CMK (cell line): ENCODE data around the gene ARPC1A.
"Not testable (repeated sequence)": the region's sequence is repeated elsewhere in the genome, so short reads cannot be mapped to it uniquely, and the experiment has no call there.

Experiments
- DNase-seq: peaks from one replicate; pipeline ENCODE4 v3.0.0-alpha.2; 2010; ENCODE audit warnings: low read depth

ARPC1A gene

GRCh38 chr7:99322659-99323058 is 3.0 kb upstream of the ARPC1A start:
- not testable (repeated sequence) for DNase-seq

GRCh38 chr7:99324559-99324958 is 1.1 kb upstream of the ARPC1A start:
- DNase-seq = no peak

- no peak for DNase-seq
Observed at GRCh38 chr7:99325001-99325493, 651 bp upstream of the ARPC1A start.

- DNase-seq = no peak
Observed at GRCh38 chr7:99326408-99326782, 697 bp downstream of the ARPC1A start.

GRCh38 chr7:99330314-99330961 is 4.7 kb downstream of the ARPC1A start:
- DNase-seq = not testable (repeated sequence)

- no peak for DNase-seq
Observed at GRCh38 chr7:99331002-99331401, 5.3 kb downstream of the ARPC1A start.

GRCh38 chr7:99339595-99339994 is 13.9 kb downstream of the ARPC1A start:
- DNase-seq = no peak

GRCh38 chr7:99340659-99341058 is 15.0 kb downstream of the ARPC1A start:
- no peak for DNase-seq

- no peak for DNase-seq
Observed at GRCh38 chr7:99344061-99344647, 18.5 kb downstream of the ARPC1A start.

GRCh38 chr7:99350641-99351040 is 24.9 kb downstream of the ARPC1A start:
- not testable (repeated sequence) for DNase-seq

GRCh38 chr7:99352247-99352646 is 26.5 kb downstream of the ARPC1A start:
- DNase-seq = no peak

- no peak for DNase-seq
Observed at GRCh38 chr7:99355098-99355497, 29.4 kb downstream of the ARPC1A start.

GRCh38 chr7:99357701-99358490 is 32.2 kb downstream of the ARPC1A start:
- no peak for DNase-seq

GRCh38 chr7:99358521-99358920 is 32.8 kb downstream of the ARPC1A start:
- DNase-seq = not testable (repeated sequence)

GRCh38 chr7:99359465-99360154 is 33.9 kb downstream of the ARPC1A start:
- no peak for DNase-seq

GRCh38 chr7:99362801-99363200 is 37.1 kb downstream of the ARPC1A start:
- DNase-seq = no peak

- no peak for DNase-seq
Observed at GRCh38 chr7:99363286-99363685, 37.6 kb downstream of the ARPC1A start.

GRCh38 chr7:99365318-99366141 is 39.8 kb downstream of the ARPC1A start:
- DNase-seq = no peak

GRCh38 chr7:99366646-99367045 is 40.9 kb downstream of the ARPC1A start:
- no peak for DNase-seq

- DNase-seq = no peak
Observed at GRCh38 chr7:99368750-99369389, 43.2 kb downstream of the ARPC1A start.

GRCh38 chr7:99369767-99370391 is 44.2 kb downstream of the ARPC1A start:
- DNase-seq = no peak
